HG03159 (cell line): ENCODE data around the gene ART5.
A peak's percentile ranks its signal among the peaks of the same experiment; 100 is the strongest.
"Not testable (repeated sequence)": the region's sequence is repeated elsewhere in the genome, so short reads cannot be mapped to it uniquely, and the experiment has no call there.

ENCODE experiments used
- ATAC-seq: cut with Tn5 transposase; IDR thresholded peaks from one replicate; pipeline ENCODE4 v1.9.1; 2021; ENCODE audit warnings: mild to moderate bottlenecking, moderate library complexity; ENCODE audit not compliant: unreplicated experiment

Gene ART5

GRCh38 chr11:3623767-3624458 lies 17.9 kb downstream of the ART5 start:
- ATAC-seq = no peak

GRCh38 chr11:3623121-3623520 lies 18.7 kb downstream of the ART5 start:
- no peak for ATAC-seq

DNA sequence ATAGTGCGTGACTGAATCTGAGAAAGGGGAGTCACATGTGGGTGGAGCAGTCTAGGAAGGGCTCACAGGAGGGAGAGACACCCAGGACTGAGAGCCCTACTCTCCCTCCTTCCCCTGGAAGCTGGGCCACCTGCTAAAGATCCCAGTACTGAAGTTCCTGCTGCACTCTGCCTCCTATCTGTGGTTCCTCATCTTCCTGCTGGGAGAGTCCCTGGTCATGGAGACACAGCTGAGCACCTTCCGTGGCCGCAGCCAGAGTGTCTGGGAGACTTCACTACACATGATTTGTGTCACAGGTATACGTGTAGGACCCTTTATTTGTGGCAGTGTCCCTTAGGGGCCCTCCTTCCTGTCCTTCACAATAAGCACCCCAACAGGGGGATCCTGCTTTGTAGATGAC lies 19.3 kb downstream of the ART5 start:
- no peak for ATAC-seq

- ATAC-seq = no peak
These were observed 23.8 kb downstream of the ART5 start for GRCh38 chr11:3617990-3618389.

GRCh38 chr11:3616721-3617460 lies 24.9 kb downstream of the ART5 start:
- ATAC-seq = no peak

- no peak for ATAC-seq
These were observed 25.8 kb downstream of the ART5 start for GRCh38 chr11:3615998-3616397.

GRCh38 chr11:3614742-3615171 lies 27.0 kb downstream of the ART5 start:
- ATAC-seq = peak; percentile 71

DNA sequence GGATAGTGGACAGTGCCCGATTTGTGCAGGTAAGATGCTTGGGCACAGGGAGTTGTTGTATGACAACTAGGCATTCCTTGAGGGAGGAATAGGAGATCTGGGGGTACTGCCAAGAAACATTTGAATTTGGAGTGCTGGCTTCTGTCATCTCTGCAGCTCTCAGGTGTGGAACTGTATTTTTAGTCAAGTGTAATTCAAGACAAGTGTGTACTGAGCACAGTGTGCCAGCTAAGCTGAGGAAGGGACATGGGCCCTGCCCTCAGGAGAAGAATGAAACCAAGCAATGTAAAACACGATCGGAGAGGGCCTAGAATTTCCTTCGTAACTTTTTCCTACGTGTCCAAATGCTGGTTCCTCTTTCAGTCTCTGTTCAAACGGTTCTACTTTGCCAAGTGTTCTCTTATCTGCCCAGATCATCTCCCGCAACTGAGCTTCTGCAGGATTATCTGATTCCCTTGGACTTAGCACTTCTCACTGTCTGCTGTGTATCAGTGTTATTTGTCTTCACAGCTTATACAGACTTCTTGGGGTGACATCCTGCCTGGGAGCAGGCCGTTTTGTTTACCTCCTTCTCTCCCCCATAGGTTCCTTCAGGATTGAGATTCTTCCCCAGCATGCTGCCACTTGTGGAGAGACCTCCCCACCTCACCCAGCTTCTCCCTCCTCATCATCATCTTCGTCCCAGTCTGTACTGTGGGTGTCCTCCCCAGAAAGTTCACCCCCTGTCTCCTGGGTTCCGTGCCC lies 27.6 kb downstream of the ART5 start:
- ATAC-seq = no peak

- no peak for ATAC-seq
These were observed 29.7 kb downstream of the ART5 start for GRCh38 chr11:3611976-3612678.

- ATAC-seq = no peak
These were observed 30.9 kb downstream of the ART5 start for GRCh38 chr11:3610846-3611245.

DNA sequence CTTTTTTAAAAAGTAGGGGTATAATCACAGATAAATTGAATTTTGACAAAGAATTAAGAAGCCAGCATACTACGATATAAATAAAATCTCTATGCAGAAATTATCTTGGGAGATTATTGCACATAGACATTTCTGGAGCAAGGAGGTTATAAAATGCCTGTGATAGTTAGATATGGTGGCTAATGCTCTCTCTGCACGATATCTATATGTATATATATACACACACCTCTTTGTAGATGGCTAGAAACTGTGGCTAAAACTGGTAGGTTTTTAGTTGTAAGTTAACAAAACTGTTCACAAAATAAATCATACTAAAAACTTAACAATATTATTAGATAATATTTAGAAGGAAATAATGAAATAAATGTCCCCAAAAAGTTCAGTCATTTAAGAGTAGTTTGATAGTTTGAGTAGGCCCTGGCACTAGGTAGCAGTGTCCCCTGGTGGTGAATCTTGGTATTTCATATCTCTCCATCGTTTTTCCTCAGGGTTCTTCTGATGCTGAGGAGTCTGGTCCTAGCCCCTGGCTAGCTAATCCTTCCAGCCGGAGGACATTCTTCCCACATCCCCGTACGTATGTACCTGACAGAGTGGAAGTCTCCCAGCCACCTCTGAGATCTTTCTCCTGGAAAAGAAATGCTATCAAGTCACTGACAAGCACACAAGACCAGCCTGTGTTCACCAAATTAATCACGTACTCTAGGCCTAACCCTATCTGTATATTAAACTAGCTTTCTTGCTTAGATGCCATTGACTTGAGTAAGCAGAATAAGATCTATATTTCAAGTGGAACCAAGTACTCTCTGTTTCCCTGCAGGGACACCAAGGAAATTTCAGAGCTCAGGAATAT lies 32.2 kb downstream of the ART5 start:
- ATAC-seq = no peak

- ATAC-seq = no peak
These were observed 36.0 kb downstream of the ART5 start for GRCh38 chr11:3605771-3606203.

- ATAC-seq = no peak
These were observed 36.5 kb downstream of the ART5 start for GRCh38 chr11:3605283-3605662.

GRCh38 chr11:3604167-3604566 lies 37.6 kb downstream of the ART5 start:
- no peak for ATAC-seq

- not testable (repeated sequence) for ATAC-seq
These were observed 41.6 kb downstream of the ART5 start for GRCh38 chr11:3600201-3600600.

- not testable (repeated sequence) for ATAC-seq
These were observed 44.0 kb downstream of the ART5 start for GRCh38 chr11:3597743-3598142.

DNA sequence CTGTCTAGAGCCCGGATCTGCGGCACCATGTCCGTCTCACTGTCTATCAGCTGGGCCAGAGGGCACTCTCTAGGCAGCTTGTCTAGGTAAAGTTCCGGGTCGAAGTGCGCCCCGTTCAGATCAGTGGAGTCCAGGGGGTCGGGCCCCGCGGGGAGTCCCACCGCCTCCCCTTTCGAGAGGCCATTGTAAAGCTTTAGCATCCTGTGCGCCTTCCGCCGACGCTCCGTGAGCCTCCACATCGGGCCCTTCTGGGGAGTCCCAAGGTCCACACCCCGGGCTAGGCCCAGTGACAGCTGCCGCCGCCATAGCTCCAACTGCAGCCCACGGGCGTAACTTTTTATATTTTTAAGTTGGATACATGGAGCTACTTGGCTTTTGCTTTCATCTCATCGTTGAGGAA lies 50.5 kb downstream of the ART5 start:
- ATAC-seq = not testable (repeated sequence)

DNA sequence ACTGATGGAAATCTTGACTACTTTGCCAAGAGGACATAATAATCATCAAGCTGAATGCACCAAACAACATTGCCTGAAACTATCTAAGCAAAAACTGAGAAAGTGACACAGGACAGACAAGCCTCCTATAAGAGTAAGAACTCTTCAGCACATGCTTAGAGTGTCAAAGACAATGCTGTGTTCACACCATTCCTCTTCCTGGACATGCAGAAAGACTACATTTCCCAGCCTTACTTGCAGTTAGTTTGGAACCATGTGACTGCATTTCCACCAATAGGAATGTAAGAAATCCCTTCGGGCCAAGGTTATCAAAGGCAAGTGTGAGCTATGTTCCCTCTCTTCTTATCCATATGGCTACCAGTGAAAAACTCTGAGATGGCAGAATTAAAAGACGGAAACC lies 51.6 kb downstream of the ART5 start:
- ATAC-seq = not testable (repeated sequence)

DNA sequence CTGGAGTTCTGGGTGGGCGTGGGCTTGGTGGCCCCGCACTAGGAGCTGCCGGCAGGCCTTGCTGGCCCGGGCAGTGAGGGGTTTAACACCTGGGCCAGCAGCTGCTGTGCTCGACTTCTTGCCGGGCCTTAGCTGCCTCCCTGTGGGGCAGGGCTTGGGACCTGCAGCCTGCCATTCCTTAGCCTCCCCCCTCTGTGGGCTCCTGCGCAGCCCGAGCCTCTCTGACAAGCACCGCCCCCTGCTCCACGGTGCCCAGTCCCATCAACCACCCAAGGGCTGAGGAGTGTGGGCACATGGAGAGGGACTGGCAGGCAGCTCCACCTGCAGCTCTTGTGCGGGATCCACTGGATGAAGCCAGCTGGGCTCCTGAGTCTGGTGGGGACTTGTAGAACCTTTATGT lies 53.0 kb downstream of the ART5 start:
- not testable (repeated sequence) for ATAC-seq
